Measurements from ENCODE around the gene GSAP. TPM values are rescaled to one million over a fixed set of nuclear protein-coding genes. Genes with fewer than 3 reads are reported as not detected.

Gene GSAP
- polyA plus RNA-seq, 1 of the 3 experiments (the other 2 are of a cell fraction): 5.9 TPM

GRCh38 chr7:77388055-77388641 lies 28.0 kb downstream of the GSAP start:
- Histone ChIP-seq H3K27me3 (ENCODE audit: insufficient read depth) (no peaks in the 10 kb centered on the region), H3K4me2 (no peak overlapping the region), H3K79me2 (ENCODE audit: insufficient read depth) (no peaks in the 10 kb centered on the region), H2AFZ (ENCODE audit: low read depth) (no peak overlapping the region), H4K20me1 (ENCODE audit: insufficient read depth) (no peaks in the 10 kb centered on the region), H3K4me3 (ENCODE audit: low read depth in 2 of 2, low read length in 1 of 2) (no peak overlapping the region), H3K9ac (no peak overlapping the region), H3K4me1 (ENCODE audit: control insufficient read depth in 1 of 2, insufficient read depth in 2 of 2, low read depth in 1 of 2, low read length in 1 of 2) (peaks cover 0 to 3% of the 10 kb centered on the region in 2 experiments; a peak in 1 of 4 replicates), H3F3A (replicated peaks; ENCODE audit: insufficient read depth) (no peaks in the 10 kb centered on the region), H3K36me3 (replicated peaks in 1 of 2; ENCODE audit: control insufficient read depth in 1 of 2, insufficient read depth in 2 of 2, low read length in 1 of 2) (no peaks in the 10 kb centered on the region), H3K9me2 (no peaks in the 10 kb centered on the region), H3K27ac (ENCODE audit: low read depth in 2 of 2, low read length in 1 of 2) (no peak overlapping the region), H3K9me3 (no peaks in the 10 kb centered on the region)
- CTCF ChIA-PET: interaction anchor here (1.2 to 1.5 kb wide), 3 partner anchors 17 to 27 kb away, joined by 3 to 4 read pairs (median 3); no protein-coding TSS in a partner anchor
- DNase-seq: no peak
- TF ChIP-seq MXI1 (IDR thresholded peaks at IDR 0.05; ENCODE audit: low read depth, low read length): no peak
- no peak for TF ChIP-seq GATA2 (CRISPR knock-in tag; IDR thresholded peaks at IDR 0.05)
- TF ChIP-seq, protein P1, sequence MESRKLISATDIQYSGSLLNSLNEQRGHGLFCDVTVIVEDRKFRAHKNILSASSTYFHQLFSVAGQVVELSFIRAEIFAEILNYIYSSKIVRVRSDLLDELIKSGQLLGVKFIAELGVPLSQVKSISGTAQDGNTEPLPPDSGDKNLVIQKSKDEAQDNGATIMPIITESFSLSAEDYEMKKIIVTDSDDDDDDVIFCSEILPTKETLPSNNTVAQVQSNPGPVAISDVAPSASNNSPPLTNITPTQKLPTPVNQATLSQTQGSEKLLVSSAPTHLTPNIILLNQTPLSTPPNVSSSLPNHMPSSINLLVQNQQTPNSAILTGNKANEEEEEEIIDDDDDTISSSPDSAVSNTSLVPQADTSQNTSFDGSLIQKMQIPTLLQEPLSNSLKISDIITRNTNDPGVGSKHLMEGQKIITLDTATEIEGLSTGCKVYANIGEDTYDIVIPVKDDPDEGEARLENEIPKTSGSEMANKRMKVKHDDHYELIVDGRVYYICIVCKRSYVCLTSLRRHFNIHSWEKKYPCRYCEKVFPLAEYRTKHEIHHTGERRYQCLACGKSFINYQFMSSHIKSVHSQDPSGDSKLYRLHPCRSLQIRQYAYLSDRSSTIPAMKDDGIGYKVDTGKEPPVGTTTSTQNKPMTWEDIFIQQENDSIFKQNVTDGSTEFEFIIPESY (IDR thresholded peaks at IDR 0.05; ENCODE audit: borderline replicate concordance, low read depth): no peak
- TF ChIP-seq MAX (IDR thresholded peaks at IDR 0.05; ENCODE audit: low read depth): no peak
- no peak for TF ChIP-seq CHD2 (IDR thresholded peaks at IDR 0.05; ENCODE audit: low read length, partially characterized antibody)
- TF ChIP-seq FOXM1 (IDR thresholded peaks at IDR 0.05; ENCODE audit: low read depth): no peak
- no peak for TF ChIP-seq SIN3A (IDR thresholded peaks at IDR 0.05; ENCODE audit: borderline replicate concordance, low read depth, low read length)
- TF ChIP-seq ELF1 (IDR thresholded peaks at IDR 0.05): no peak
- TF ChIP-seq EZH2phosphoT487 (IDR thresholded peaks at IDR 0.05; ENCODE audit: borderline replicate concordance, low read depth): no peak
- TF ChIP-seq USF2 (IDR thresholded peaks at IDR 0.05; ENCODE audit: borderline replicate concordance, low read depth, low read length): no peak
- TF ChIP-seq, protein P2, sequence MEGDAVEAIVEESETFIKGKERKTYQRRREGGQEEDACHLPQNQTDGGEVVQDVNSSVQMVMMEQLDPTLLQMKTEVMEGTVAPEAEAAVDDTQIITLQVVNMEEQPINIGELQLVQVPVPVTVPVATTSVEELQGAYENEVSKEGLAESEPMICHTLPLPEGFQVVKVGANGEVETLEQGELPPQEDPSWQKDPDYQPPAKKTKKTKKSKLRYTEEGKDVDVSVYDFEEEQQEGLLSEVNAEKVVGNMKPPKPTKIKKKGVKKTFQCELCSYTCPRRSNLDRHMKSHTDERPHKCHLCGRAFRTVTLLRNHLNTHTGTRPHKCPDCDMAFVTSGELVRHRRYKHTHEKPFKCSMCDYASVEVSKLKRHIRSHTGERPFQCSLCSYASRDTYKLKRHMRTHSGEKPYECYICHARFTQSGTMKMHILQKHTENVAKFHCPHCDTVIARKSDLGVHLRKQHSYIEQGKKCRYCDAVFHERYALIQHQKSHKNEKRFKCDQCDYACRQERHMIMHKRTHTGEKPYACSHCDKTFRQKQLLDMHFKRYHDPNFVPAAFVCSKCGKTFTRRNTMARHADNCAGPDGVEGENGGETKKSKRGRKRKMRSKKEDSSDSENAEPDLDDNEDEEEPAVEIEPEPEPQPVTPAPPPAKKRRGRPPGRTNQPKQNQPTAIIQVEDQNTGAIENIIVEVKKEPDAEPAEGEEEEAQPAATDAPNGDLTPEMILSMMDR (IDR thresholded peaks at IDR 0.05): no peak
- TF ChIP-seq NRF1 (IDR thresholded peaks at IDR 0.05; ENCODE audit: low read depth, low read length): no peak
- no peak for TF ChIP-seq SMC3 (IDR thresholded peaks at IDR 0.05; ENCODE audit: low read depth, low read length)
- POLR2A ChIA-PET: no interaction called here
- 83% methylated on average over 5 of the region's 5 CpGs for WGBS (ENCODE audit: low lambda C conversion rate)
